GM12872 (cell line): ENCODE data around the gene CLMN.

Experiments used
- CTCF ChIP-seq: IDR thresholded peaks from 3 replicates; pipeline ENCODE4 v1.5.1; 2011; ENCODE audit warnings: low read depth, mild to moderate bottlenecking, low read length, moderate library complexity; ENCODE audit not compliant: insufficient read depth

Gene CLMN

DNA sequence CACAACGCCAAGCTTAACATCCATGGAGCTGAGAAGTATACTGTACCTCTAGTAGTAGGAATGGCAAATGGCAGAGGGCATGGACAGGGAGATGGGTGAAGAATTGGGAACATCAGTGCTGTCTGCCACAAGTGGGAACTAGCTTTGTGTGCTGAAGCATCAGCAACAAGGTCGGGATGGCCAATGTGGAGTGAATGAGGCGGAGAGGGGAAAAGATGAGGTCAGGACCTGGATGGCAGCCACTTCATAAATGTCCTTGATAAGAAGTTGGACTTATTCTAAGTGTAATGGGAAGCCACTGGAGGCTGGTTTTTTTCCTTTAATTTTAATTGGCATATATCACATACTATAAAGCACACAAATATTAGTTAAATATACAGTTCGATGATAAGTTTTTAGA, 21.9 kb upstream of the CLMN start:
- TF ChIP-seq CTCF: no peak

DNA sequence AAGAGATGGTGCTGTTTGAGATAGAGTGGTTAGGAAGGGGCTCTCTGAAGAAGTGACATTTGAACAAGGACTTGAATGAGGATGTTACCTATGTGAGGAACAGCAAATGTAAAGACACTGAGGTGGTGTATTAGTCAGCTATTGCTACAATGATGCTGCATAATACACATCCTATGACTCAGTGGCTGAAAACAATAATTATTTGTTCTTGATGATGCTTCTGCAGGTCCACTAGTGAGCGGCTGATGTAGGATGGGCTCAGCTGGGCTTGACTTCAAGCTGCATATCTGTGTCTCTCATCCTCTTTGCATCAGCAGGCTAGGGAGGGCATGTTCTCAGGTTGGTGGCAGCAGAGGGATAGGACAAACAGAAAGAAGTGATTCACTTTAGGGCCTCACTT, 21.4 kb upstream of the CLMN start:
- TF ChIP-seq CTCF: no peak

DNA sequence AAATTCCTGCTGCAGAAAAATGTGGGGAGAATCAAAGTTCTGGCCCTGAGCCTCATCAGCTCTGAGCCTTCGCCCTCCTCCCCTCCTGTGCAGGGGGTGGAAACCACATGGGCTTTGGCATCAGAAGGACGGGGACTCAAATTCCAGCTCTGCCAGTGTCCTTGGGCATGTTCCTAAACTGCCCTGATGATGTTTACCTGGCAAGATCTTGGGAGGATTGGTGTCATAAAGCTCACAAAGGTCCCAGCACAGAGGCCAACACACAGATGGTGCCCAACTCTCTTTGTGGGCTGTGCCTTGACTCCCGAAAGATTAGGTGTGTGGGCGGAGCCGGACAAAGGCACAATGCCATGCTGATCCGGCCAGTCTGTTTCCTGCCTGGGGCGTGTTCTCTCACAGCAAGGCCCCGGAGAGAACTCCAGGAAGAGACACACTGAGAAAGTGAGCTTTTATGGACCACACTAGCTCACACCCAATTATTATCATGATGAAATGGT, 20.5 kb upstream of the CLMN start:
- no peak for TF ChIP-seq CTCF

GRCh38 chr14:95339301-95339865, 19.7 kb upstream of the CLMN start:
- TF ChIP-seq CTCF: no peak

DNA sequence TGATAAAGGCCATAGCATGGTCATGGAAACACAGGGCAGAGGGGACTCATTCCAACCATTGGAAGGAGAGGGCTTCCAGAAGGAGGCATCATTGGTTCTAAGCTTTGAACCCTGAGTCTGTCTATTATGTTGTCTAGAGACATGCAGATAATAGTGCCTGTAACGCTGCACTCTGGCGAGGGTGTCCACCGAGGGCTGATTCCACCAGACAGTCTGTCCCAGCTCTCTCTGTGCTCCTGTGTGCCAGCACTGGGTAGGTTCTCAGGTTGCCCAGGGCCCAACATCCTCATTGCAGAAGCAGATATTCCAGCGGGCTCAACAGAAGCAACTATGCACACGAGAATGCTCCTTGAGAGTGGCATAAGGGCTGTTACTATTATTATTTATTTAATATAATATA, 18.7 kb upstream of the CLMN start:
- no peak for TF ChIP-seq CTCF

GRCh38 chr14:95337041-95337595, 17.4 kb upstream of the CLMN start:
- TF ChIP-seq CTCF: no peak

DNA sequence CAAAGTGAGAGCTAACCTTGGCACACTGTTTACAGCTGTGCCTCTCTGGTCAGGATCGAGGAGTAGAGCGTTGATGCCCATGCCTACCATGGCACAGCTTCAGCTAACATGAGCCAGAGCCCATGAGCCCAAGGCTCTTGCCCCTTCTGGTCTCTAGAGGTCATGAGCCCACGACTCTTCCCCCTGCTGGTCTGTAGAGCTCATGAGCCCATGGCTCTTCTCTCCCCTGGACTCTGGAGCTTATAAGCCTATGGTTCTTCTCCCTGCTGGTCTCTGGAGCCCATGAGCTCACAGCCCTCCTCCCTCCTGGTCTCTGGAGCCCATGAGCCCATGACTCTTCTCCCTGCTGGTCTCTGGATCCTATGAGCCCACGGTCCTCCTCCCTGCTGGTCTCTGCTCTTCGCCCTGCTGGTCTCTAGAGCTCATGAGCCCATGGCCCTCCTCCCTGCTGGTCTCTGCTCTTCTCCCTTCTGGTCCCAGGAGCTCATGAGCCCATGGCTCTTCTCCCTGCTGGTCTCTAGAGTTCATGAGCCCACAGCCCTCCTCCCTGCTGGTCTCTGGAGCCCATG, 16.6 kb upstream of the CLMN start:
- TF ChIP-seq CTCF: 0 out of 3 replicates have a peak, but pooled peaks have one; percentile 15
